ENCODE data around the gene VSIG4.
"Not testable (repeated sequence)": the region's sequence is repeated elsewhere in the genome, so short reads cannot be mapped to it uniquely, and the experiment has no call there.

The VSIG4 gene, protein sequence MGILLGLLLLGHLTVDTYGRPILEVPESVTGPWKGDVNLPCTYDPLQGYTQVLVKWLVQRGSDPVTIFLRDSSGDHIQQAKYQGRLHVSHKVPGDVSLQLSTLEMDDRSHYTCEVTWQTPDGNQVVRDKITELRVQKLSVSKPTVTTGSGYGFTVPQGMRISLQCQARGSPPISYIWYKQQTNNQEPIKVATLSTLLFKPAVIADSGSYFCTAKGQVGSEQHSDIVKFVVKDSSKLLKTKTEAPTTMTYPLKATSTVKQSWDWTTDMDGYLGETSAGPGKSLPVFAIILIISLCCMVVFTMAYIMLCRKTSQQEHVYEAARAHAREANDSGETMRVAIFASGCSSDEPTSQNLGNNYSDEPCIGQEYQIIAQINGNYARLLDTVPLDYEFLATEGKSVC

DNA sequence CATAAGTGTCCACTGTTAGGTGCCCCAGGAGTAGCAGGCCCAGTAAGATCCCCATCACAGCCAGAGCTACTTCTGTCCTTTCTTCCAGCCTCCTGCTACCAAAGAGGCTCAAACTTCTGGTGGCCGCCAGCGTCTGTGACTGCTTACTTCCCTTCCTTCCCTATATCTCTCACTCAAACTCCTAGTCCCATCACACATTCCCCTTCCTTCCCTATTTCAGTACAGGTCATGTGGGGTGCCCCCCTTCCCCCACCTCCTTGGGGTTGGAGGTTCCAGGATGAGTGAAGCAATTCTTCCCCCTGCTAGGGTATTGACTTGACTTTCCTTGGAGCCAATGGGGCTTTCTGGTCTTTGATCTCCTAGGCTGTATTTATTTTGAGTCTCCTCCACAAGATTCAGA is at the start of gene VSIG4:
TSS of gene VSIG4 (minus strand) at position 137 of the 400 bp plus-strand sequence. CDS start at position 55, 82 bp downstream.
- DNase-seq (ENCODE audit: low spot score in 2 of 2), result no peak
- Histone ChIP-seq H3K9me3 (no peaks in the 10 kb centered on the region), H3K4me3 (no peak within 1 kb of the TSS), H3K27me3 (ENCODE audit: low read depth) (no peaks in the 10 kb centered on the region), H3K36me3 (replicated peaks) (no peaks in the 10 kb centered on the region), H3K4me1 (no peaks in the 10 kb centered on the region)
- in situ Hi-C loops (cut with MboI; ENCODE audit: low sequenced_read_pairs), result no loop called here

DNA sequence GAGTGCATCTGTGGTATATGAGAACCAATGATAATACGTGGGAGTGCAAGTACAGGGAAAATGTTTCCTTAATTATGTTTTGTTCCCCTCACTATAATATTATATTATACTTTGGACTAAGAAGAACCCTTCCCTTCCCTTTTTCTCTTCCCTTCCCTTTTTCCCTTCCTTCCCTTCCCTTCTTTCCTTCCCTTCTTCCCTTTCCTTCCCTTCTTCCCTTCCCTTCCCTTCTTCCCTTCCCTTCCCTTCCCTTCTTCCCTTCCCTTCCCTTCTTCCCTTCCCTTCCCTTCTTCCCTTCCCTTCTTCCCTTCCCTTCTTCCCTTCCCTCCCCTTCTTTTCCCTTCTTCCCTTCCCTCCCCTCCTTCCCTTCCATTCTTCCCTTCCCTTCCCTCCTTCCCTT is 36.9 kb upstream of the VSIG4 start:
- H3K36me3 ChIP-seq (replicated peaks), result no peaks in the 10 kb centered on the region
- H3K27me3 ChIP-seq (ENCODE audit: low read depth), result no peaks in the 10 kb centered on the region
- no peaks in the 10 kb centered on the region for H3K9me3 ChIP-seq
- in situ Hi-C loops (cut with MboI; ENCODE audit: low sequenced_read_pairs), result no loop called here
- no peak for DNase-seq (ENCODE audit: low spot score in 2 of 2)
- H3K4me3 ChIP-seq, result no peak overlapping the region
- no peaks in the 10 kb centered on the region for H3K4me1 ChIP-seq

DNA sequence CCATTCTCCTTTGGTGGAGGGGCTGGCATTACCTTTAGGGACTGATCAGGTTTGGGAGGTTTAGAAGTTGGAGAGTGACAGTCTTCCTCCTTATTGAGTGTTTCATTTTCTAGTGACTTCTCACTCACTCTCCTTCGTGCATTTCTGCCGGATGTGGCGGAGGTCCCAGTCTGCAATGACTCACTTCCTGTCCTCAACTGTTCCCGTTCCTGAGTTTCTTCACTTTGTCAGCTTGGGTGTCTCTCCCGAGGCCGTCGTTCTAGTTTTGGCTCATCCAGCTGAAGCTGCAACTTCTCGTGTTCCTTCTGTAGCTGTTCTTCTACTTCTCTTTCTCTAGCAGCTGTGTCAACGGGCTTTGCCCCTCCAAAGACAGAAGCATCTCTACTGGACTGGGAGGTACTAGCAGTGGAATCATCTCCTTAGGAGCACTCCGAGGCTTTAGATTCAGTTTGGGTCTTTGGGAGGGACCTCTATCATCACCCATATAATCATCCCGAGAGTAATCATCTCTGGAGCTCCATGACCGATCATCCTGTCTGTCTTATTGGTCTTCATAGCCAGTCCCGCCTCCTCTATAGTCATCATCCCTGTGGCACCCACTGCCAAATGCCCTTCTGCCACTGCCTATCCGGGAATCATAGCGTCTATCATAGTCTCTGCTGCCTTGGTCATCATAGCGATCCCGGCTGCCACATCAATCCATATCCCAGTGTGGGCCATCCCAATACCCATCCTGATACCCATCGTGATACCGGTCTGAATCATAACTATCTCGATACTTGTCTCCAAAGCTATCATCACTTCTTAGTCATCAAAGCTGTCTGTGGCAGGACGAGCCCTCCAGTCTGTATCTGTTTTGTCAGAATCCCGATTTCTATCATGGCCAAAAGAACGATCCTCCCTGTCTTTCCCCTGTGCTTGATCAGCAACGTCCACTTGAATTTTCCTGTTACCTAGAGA is 35.3 kb upstream of the VSIG4 start:
- Histone ChIP-seq H3K27me3 (ENCODE audit: low read depth) (no peaks in the 10 kb centered on the region), H3K36me3 (replicated peaks) (no peaks in the 10 kb centered on the region), H3K4me3 (no peak overlapping the region), H3K4me1 (no peaks in the 10 kb centered on the region), H3K9me3 (no peaks in the 10 kb centered on the region)
- DNase-seq (ENCODE audit: low spot score in 2 of 2), result no peak
- in situ Hi-C loops (cut with MboI; ENCODE audit: low sequenced_read_pairs), result no loop called here

DNA sequence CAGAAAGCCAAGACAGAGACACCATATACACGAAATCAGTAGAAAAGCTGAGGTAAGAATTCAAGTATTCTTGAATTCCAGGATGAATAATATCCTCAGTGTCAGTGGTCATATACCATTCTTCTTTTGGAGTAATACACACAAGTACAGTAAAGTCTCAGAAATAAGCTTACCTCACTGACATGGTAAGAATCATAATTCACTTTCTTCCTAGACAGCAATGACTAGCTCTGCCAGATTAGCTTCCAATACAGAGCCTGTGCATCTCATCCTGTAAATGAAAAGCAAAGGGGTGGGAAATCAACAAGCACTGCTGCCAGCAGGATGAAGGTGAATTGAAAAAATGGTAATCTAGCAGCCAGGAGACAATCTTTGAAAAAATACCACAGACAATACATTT is 31.2 kb upstream of the VSIG4 start:
- H3K4me1 ChIP-seq, result no peaks in the 10 kb centered on the region
- H3K9me3 ChIP-seq, result no peaks in the 10 kb centered on the region
- no peaks in the 10 kb centered on the region for H3K36me3 ChIP-seq (replicated peaks)
- DNase-seq (ENCODE audit: low spot score in 2 of 2), result no peak
- in situ Hi-C loops (cut with MboI; ENCODE audit: low sequenced_read_pairs), result no loop called here
- H3K27me3 ChIP-seq (ENCODE audit: low read depth), result no peaks in the 10 kb centered on the region
- no peak overlapping the region for H3K4me3 ChIP-seq

DNA sequence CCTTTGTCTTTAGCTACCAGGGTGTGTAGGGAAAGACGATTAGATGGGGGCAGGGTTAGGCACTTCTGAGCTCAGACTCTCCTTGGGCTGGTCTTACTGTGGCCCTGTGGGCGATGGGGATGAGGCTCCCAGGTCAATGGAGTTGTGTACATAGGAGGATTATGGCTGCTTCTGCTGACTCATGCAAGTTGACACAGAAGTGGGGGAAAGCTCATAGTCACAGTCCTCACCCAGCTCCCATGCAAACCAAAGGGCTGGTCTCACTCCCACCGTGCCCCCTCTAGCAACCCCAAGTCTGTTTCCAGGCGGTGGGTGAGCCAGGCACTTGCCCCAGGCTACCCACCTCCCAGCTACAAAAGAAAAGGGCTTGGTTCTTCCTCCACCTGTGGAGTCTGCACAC is 24.4 kb upstream of the VSIG4 start:
- no peaks in the 10 kb centered on the region for H3K4me1 ChIP-seq
- H3K27me3 ChIP-seq (ENCODE audit: low read depth), result no peaks in the 10 kb centered on the region
- H3K9me3 ChIP-seq, result no peaks in the 10 kb centered on the region
- H3K4me3 ChIP-seq, result no peak overlapping the region
- in situ Hi-C loops (cut with MboI; ENCODE audit: low sequenced_read_pairs), result no loop called here
- no peaks in the 10 kb centered on the region for H3K36me3 ChIP-seq (replicated peaks)
- no peak for DNase-seq (ENCODE audit: low spot score in 2 of 2)

DNA sequence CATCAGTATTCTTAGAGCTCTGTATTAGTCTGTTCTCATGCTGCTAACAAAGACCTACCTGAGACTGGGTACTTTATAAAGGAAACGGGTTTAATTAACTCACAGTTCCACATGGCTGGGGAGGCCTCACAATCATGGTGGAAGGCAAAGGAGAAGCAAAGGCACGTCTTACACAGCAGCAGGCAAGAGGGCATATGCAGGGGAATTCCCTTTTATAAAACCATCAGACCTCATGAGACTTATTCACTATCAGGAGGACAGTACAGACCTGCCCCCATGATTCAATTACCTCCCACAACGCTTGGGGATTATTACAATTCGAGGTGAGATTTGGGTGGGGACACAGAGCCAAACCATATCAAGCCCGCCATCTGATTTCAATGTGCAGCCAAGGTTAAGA is 17.1 kb upstream of the VSIG4 start:
- DNase-seq (ENCODE audit: low spot score in 2 of 2); H3K4me1 ChIP-seq; H3K36me3 ChIP-seq (replicated peaks); H3K9me3 ChIP-seq; H3K27me3 ChIP-seq (ENCODE audit: low read depth); H3K4me3 ChIP-seq; in situ Hi-C loops (cut with MboI; ENCODE audit: low sequenced_read_pairs): not testable (repeated sequence)

DNA sequence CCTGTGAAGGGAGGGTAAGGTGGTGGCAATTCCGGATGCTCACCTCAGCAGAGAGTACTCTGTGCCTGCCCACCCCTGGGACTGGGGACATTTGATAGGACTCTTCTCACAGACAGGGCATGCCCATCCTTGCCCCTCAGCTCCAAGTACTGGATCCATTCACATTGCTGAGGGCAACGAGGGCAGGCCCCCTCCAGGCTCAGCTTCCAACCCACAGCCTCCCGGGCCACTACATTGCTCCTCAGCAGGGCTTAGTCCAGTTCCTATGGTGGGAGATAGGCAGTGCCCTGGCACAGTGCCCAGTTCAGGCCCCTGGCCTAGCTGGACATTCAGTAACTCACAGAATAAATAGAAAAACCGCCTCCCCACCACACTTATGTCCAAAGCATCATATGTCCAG is 15.1 kb upstream of the VSIG4 start:
- no peak for DNase-seq (ENCODE audit: low spot score in 2 of 2)
- in situ Hi-C loops (cut with MboI; ENCODE audit: low sequenced_read_pairs), result no loop called here
- no peaks in the 10 kb centered on the region for H3K9me3 ChIP-seq
- H3K4me1 ChIP-seq, result no peaks in the 10 kb centered on the region
- no peak overlapping the region for H3K4me3 ChIP-seq
- H3K27me3 ChIP-seq (ENCODE audit: low read depth), result no peaks in the 10 kb centered on the region
- H3K36me3 ChIP-seq (replicated peaks), result no peaks in the 10 kb centered on the region

DNA sequence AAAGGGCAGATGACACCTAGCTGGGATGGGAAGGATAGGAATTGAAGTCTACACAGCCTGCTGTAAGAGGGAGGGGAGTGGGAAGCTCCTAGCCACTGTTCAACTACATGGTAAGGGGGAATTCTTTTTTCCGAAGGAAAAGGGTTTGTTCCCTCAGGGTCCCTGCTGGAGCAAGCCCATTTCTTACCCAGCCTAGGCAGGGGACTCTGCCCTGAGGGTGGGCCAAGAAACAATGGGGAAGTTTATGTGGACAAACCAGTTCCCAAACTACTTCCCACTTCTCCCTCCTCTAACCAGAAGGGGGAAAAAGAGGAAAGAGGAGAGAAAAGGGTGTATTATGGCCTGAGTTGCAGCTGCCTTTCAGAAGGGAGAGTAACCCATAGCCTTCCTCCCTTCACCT is 13.5 kb upstream of the VSIG4 start:
- in situ Hi-C loops (cut with MboI; ENCODE audit: low sequenced_read_pairs), result no loop called here

DNA sequence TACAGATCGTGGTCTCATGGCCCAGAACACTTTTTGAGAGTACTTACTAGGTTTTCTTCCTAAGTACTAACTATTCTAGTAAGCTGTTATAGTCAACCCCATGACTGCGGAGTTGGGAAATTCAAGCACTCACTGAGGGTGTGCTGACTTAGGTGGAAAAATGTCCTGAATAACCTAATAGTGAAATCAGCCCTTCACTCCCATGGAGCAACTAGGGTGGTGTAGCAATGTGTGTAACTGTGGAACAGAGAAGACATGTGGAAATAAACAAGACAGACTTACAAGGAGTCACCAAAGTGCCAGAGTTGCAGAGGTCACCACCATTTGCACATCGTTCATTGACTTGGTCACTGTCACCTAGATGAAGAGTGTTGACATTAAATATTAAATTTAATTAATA is 12.1 kb upstream of the VSIG4 start:
- no peak for DNase-seq (ENCODE audit: low spot score in 2 of 2)
- Histone ChIP-seq H3K36me3 (replicated peaks) (no peaks in the 10 kb centered on the region), H3K9me3 (no peaks in the 10 kb centered on the region), H3K27me3 (ENCODE audit: low read depth) (no peaks in the 10 kb centered on the region), H3K4me1 (no peaks in the 10 kb centered on the region), H3K4me3 (no peak overlapping the region)
- in situ Hi-C loops (cut with MboI; ENCODE audit: low sequenced_read_pairs), result no loop called here

More for the DNA sequence above, 13.5 kb upstream of the VSIG4 start:
- H3K9me3 ChIP-seq, result no peaks in the 10 kb centered on the region
- H3K27me3 ChIP-seq (ENCODE audit: low read depth), result no peaks in the 10 kb centered on the region
- H3K4me1 ChIP-seq, result no peaks in the 10 kb centered on the region
- no peak overlapping the region for H3K4me3 ChIP-seq
- DNase-seq (ENCODE audit: low spot score in 2 of 2), result no peak
- H3K36me3 ChIP-seq (replicated peaks), result no peaks in the 10 kb centered on the region

DNA sequence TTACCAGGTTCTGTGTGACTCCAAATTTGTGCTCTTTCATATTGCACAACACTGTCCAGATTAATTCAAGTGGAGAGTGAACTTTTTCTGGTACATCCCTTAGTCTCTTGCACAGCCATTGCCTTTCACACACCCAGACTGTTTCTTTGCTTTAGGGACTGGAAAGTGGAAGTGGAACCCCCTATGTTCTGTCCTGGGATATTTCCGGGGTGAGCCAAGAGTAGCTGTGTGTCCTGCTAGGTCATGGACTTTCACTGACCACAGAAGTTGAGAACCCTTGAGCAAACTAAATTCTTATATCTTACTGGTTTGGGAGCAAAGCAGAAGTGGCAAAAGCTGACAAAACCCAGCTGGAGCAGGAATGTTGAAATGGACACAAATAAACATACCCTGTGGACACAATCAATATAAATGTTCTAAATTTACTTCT is 10.3 kb upstream of the VSIG4 start:
- Histone ChIP-seq H3K9me3 (no peaks in the 10 kb centered on the region), H3K27me3 (ENCODE audit: low read depth) (no peaks in the 10 kb centered on the region), H3K4me1 (no peaks in the 10 kb centered on the region), H3K36me3 (replicated peaks) (no peaks in the 10 kb centered on the region), H3K4me3 (no peak overlapping the region)
- in situ Hi-C loops (cut with MboI; ENCODE audit: low sequenced_read_pairs), result no loop called here
- DNase-seq (ENCODE audit: low spot score in 2 of 2), result no peak

DNA sequence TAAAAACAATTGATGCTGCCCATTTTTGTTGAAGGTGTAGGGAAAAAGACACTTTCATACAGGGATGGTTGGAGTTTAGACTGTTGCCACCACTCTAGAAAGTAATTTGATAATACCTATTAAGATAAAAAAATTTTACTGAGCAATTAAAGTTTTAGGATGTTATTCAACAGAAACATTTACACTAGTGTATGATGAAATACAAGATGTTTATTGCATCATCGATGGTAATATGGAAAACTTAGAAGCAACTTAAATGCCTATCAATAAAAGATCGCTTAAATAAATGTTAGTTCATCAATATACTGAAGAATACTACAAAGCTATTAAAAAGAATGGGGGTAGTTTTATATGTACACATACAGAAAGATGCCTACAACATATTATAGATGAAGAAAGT is 9.2 kb upstream of the VSIG4 start:
- in situ Hi-C loops (cut with MboI; ENCODE audit: low sequenced_read_pairs), result no loop called here
- H3K27me3 ChIP-seq (ENCODE audit: low read depth), result no peaks in the 10 kb centered on the region
- no peak overlapping the region for H3K4me3 ChIP-seq
- H3K36me3 ChIP-seq (replicated peaks), result no peaks in the 10 kb centered on the region
- DNase-seq (ENCODE audit: low spot score in 2 of 2), result no peak
- no peaks in the 10 kb centered on the region for H3K4me1 ChIP-seq
- no peaks in the 10 kb centered on the region for H3K9me3 ChIP-seq

DNA sequence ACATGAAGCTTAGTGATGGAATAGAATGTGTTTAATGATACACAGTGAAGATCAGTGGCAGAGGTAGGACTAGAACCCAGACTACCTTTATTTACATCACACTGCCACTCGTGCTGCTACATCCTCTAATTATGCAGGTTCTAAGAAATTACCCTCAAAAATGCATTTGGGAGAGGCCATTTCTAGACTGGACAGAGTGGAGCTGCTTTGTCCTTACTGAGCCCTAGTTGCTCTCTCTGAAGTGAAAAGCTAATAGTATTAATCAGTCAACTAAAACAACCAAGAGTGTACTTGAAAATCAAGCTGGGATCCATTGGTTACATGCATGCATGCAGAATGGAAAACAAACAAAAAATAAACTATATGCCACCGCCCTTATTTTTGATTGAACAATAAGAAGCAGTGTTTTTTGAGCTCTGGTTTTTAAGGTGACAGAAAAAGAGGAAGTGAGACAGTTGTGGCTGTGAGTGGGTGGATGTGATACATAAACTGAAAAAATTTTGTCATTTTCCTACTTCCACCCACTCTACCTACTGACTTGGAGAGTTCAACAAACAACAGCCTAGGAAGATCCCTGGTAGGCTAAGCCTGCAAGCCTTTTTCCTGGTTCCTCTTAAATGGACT is 6.8 kb upstream of the VSIG4 start:
- no peak for DNase-seq (ENCODE audit: low spot score in 2 of 2)
- in situ Hi-C loops (cut with MboI; ENCODE audit: low sequenced_read_pairs), result no loop called here
- no peaks in the 10 kb centered on the region for H3K9me3 ChIP-seq
- H3K27me3 ChIP-seq (ENCODE audit: low read depth), result no peaks in the 10 kb centered on the region
- no peaks in the 10 kb centered on the region for H3K4me1 ChIP-seq
- no peaks in the 10 kb centered on the region for H3K36me3 ChIP-seq (replicated peaks)
- H3K4me3 ChIP-seq, result no peak overlapping the region

DNA sequence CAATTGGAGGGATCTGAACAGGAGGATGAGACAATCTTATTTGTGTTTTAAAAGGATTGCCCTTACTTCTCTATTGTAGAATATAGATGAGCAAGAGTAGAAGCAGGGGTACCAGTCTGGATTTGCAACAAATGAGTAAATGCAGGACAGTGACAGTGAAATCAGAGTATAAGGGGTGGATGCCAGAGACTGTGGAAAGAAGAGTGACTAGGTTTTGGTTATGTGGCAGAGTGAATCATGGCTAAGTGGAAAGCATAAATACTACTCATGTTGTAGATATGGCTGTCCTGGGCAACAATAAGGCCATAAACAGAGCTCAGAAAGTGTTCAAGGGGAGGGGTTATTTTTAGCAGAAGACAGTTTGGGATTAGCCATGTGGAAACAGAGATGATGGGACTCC is 6.0 kb upstream of the VSIG4 start:
- Histone ChIP-seq H3K4me3 (no peak overlapping the region), H3K36me3 (replicated peaks) (no peaks in the 10 kb centered on the region), H3K9me3 (no peaks in the 10 kb centered on the region), H3K27me3 (ENCODE audit: low read depth) (no peaks in the 10 kb centered on the region), H3K4me1 (no peaks in the 10 kb centered on the region)
- DNase-seq (ENCODE audit: low spot score in 2 of 2), result no peak
- in situ Hi-C loops (cut with MboI; ENCODE audit: low sequenced_read_pairs), result no loop called here

DNA sequence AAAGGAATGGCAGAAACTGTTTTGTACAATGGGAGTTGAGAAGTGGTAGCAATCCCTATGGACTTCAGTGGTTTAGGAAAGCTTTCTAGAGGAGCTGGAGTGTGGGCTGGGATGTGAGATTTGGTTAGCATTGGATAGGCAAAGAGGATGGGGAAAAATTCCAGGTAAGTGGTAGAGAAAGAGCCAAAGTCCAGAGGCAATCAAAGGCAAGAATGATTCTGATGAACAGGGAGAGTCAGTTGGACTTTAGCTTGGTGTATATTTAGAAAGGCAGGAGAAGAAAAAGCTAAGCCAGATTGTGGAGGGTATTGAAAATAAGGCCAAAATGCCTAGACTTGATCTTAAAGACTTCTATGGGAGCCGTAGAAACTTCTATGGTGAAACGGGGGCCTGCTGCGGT is 3.7 kb upstream of the VSIG4 start:
- no peaks in the 10 kb centered on the region for H3K9me3 ChIP-seq
- H3K36me3 ChIP-seq (replicated peaks), result no peaks in the 10 kb centered on the region
- no peak overlapping the region for H3K4me3 ChIP-seq
- H3K4me1 ChIP-seq, result no peaks in the 10 kb centered on the region
- no peaks in the 10 kb centered on the region for H3K27me3 ChIP-seq (ENCODE audit: low read depth)
- in situ Hi-C loops (cut with MboI; ENCODE audit: low sequenced_read_pairs), result no loop called here
- DNase-seq (ENCODE audit: low spot score in 2 of 2), result no peak
